Measurements from ENCODE around the gene GABRP. TPM values are rescaled to one million over a fixed set of nuclear protein-coding genes. Genes with fewer than 3 reads are reported as not detected.

Gene GABRP
- total and polyA plus RNA-seq, 4 donors = 0.08 to 0.17 TPM; not detected in 2

DNA sequence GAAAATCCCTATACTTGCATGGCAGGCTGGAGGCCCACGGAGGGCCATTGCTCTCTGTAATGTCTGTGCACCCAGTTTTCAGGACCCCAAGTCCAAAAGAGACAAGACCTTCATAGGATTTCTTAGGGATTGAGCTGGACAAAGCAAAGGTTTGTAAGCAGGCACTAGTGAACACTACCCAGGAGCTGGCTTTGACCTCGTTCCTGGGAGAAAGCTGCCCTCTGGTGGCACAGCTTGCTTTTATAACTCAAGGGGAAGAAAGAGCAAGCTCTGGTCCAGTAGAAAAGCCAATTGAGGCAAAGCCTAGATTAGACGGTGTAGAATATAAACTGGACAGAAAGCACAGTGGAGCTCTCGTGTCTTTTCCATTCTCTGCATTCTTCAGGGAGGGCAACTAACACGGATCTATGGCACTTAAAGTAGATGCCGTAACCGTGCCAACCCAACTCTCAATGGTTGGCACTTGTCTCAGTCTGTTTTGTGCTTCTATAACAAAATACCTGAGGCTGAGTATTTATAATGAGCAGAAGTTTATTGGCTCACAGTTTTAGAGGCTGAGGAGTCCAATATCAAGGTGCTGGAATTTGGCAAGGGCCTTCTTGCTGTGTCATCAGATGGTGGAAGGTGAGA, 7.9 kb downstream of the GABRP start:
- Histone ChIP-seq H3K36me3 (ENCODE audit: control insufficient read depth in 4 of 4, insufficient read depth in 3 of 4, low read depth in 1 of 4, low read length in 3 of 4) (no peaks in the 10 kb centered on the region), H3K9me3 (ENCODE audit: control insufficient read depth in 4 of 4, low read length in 3 of 4) (no peaks in the 10 kb centered on the region), H3K9ac (ENCODE audit: low read depth in 1 of 2, low read length in 2 of 2) (no peak overlapping the region), H3K27me3 (ENCODE audit: control insufficient read depth in 4 of 4, insufficient read depth in 4 of 4, low read length in 3 of 4) (no peaks in the 10 kb centered on the region), H3K4me1 (ENCODE audit: control insufficient read depth in 4 of 4, insufficient read depth in 4 of 4, low read length in 3 of 4) (no peaks in the 10 kb centered on the region), H3K4me3 (ENCODE audit: low read depth in 1 of 3, low read length in 3 of 3) (no peak overlapping the region), H3K27ac (ENCODE audit: low read depth in 1 of 2, low read length in 2 of 2) (no peak overlapping the region)
- peak; percentile 53 for DNase-seq (ENCODE audit: low spot score)
- WGBS = 41% methylated on average over 7 of the region's 7 CpGs
- TF ChIP-seq FOXA2 (IDR thresholded peaks at IDR 0.05) (no peak), RAD21 (IDR thresholded peaks at IDR 0.05) (peak; percentile 78 to 85), RXRA (IDR thresholded peaks at IDR 0.05) (no peak), YY1 (IDR thresholded peaks at IDR 0.05) (no peak), TAF1 (conservative IDR thresholded peaks at IDR 0.05) (no peak), EGR1 (IDR thresholded peaks at IDR 0.05; ENCODE audit: low read depth in 2 of 2) (no peak), FOXA1 (IDR thresholded peaks at IDR 0.05) (no peak), SP1 (IDR thresholded peaks at IDR 0.05) (no peak)
- TF ChIP-seq, protein P1, sequence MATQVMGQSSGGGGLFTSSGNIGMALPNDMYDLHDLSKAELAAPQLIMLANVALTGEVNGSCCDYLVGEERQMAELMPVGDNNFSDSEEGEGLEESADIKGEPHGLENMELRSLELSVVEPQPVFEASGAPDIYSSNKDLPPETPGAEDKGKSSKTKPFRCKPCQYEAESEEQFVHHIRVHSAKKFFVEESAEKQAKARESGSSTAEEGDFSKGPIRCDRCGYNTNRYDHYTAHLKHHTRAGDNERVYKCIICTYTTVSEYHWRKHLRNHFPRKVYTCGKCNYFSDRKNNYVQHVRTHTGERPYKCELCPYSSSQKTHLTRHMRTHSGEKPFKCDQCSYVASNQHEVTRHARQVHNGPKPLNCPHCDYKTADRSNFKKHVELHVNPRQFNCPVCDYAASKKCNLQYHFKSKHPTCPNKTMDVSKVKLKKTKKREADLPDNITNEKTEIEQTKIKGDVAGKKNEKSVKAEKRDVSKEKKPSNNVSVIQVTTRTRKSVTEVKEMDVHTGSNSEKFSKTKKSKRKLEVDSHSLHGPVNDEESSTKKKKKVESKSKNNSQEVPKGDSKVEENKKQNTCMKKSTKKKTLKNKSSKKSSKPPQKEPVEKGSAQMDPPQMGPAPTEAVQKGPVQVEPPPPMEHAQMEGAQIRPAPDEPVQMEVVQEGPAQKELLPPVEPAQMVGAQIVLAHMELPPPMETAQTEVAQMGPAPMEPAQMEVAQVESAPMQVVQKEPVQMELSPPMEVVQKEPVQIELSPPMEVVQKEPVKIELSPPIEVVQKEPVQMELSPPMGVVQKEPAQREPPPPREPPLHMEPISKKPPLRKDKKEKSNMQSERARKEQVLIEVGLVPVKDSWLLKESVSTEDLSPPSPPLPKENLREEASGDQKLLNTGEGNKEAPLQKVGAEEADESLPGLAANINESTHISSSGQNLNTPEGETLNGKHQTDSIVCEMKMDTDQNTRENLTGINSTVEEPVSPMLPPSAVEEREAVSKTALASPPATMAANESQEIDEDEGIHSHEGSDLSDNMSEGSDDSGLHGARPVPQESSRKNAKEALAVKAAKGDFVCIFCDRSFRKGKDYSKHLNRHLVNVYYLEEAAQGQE (IDR thresholded peaks at IDR 0.05) = no peak
- TF ChIP-seq, protein P2, sequence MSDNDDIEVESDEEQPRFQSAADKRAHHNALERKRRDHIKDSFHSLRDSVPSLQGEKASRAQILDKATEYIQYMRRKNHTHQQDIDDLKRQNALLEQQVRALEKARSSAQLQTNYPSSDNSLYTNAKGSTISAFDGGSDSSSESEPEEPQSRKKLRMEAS (IDR thresholded peaks at IDR 0.05) = no peak
- TF ChIP-seq, protein P3, sequence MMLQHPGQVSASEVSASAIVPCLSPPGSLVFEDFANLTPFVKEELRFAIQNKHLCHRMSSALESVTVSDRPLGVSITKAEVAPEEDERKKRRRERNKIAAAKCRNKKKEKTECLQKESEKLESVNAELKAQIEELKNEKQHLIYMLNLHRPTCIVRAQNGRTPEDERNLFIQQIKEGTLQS (IDR thresholded peaks at IDR 0.05) = no peak
- TF ChIP-seq, protein P4, sequence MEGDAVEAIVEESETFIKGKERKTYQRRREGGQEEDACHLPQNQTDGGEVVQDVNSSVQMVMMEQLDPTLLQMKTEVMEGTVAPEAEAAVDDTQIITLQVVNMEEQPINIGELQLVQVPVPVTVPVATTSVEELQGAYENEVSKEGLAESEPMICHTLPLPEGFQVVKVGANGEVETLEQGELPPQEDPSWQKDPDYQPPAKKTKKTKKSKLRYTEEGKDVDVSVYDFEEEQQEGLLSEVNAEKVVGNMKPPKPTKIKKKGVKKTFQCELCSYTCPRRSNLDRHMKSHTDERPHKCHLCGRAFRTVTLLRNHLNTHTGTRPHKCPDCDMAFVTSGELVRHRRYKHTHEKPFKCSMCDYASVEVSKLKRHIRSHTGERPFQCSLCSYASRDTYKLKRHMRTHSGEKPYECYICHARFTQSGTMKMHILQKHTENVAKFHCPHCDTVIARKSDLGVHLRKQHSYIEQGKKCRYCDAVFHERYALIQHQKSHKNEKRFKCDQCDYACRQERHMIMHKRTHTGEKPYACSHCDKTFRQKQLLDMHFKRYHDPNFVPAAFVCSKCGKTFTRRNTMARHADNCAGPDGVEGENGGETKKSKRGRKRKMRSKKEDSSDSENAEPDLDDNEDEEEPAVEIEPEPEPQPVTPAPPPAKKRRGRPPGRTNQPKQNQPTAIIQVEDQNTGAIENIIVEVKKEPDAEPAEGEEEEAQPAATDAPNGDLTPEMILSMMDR (IDR thresholded peaks at IDR 0.05; ENCODE audit: low read depth, low read length, missing input control) = peak; percentile 46

DNA sequence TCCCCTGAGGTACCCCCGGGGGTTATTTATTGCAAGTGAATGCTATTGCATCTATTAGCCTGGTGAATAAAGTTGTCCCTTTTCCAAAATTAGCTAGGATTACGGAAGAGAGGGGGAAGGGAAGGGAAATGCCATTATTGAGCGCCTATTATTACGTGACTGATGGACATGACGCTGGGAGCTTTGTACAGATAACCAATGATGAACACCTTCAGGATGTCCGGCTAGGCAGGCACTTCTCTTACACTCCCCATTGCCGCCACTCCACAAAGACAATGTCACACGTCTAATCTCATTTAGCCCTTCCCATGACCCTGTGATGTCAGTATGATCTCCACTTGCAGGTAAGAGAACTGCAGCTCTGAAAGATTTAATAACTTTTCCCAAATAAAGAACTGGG, 9.4 kb downstream of the GABRP start:
- TF ChIP-seq NR2F2 (IDR thresholded peaks at IDR 0.05) = no peak
- TF ChIP-seq HNF4G (IDR thresholded peaks at IDR 0.05) = no peak
- TF ChIP-seq TAF1 (conservative IDR thresholded peaks at IDR 0.05) = no peak
- no peak for TF ChIP-seq FOXA2 (IDR thresholded peaks at IDR 0.05)
- TF ChIP-seq RAD21 (IDR thresholded peaks at IDR 0.05) = no peak
- TF ChIP-seq FOXA1 (IDR thresholded peaks at IDR 0.05) = no peak
- TF ChIP-seq, protein P1 (IDR thresholded peaks at IDR 0.05) = no peak
- no peak for TF ChIP-seq SP1 (IDR thresholded peaks at IDR 0.05)
- TF ChIP-seq YY1 (IDR thresholded peaks at IDR 0.05) = no peak
- TF ChIP-seq HNF4A (conservative IDR thresholded peaks at IDR 0.05) = no peak
- no peak for TF ChIP-seq EGR1 (IDR thresholded peaks at IDR 0.05; ENCODE audit: low read depth in 2 of 2)
- TF ChIP-seq, protein P4 (IDR thresholded peaks at IDR 0.05; ENCODE audit: low read depth, low read length, missing input control) = no peak
- TF ChIP-seq, protein P5, sequence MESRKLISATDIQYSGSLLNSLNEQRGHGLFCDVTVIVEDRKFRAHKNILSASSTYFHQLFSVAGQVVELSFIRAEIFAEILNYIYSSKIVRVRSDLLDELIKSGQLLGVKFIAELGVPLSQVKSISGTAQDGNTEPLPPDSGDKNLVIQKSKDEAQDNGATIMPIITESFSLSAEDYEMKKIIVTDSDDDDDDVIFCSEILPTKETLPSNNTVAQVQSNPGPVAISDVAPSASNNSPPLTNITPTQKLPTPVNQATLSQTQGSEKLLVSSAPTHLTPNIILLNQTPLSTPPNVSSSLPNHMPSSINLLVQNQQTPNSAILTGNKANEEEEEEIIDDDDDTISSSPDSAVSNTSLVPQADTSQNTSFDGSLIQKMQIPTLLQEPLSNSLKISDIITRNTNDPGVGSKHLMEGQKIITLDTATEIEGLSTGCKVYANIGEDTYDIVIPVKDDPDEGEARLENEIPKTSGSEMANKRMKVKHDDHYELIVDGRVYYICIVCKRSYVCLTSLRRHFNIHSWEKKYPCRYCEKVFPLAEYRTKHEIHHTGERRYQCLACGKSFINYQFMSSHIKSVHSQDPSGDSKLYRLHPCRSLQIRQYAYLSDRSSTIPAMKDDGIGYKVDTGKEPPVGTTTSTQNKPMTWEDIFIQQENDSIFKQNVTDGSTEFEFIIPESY (IDR thresholded peaks at IDR 0.05) = no peak
- TF ChIP-seq, protein P2 (IDR thresholded peaks at IDR 0.05) = no peak
- no peak for TF ChIP-seq RXRA (IDR thresholded peaks at IDR 0.05)
- Histone ChIP-seq H3K27me3 (ENCODE audit: control insufficient read depth in 4 of 4, insufficient read depth in 4 of 4, low read length in 3 of 4) (no peaks in the 10 kb centered on the region), H3K4me1 (ENCODE audit: control insufficient read depth in 4 of 4, insufficient read depth in 4 of 4, low read length in 3 of 4) (no peaks in the 10 kb centered on the region), H3K9ac (ENCODE audit: low read depth in 1 of 2, low read length in 2 of 2) (no peak overlapping the region), H3K4me3 (ENCODE audit: low read depth in 1 of 3, low read length in 3 of 3) (no peak overlapping the region), H3K36me3 (ENCODE audit: control insufficient read depth in 4 of 4, insufficient read depth in 3 of 4, low read depth in 1 of 4, low read length in 3 of 4) (no peaks in the 10 kb centered on the region), H3K27ac (ENCODE audit: low read depth in 1 of 2, low read length in 2 of 2) (no peak overlapping the region), H3K9me3 (ENCODE audit: control insufficient read depth in 4 of 4, low read length in 3 of 4) (no peaks in the 10 kb centered on the region)
- WGBS = 78% methylated on average over 8 of the region's 8 CpGs
- DNase-seq (ENCODE audit: low spot score) = no peak
